Transverse colon (tissue), 4 donors: ENCODE measurements around the gene KRT35. TPM values are rescaled to one million over a fixed set of nuclear protein-coding genes. Genes with fewer than 3 reads are reported as not detected.

Experiments
- DNase-seq: peaks from one replicate; pipeline ENCODE4 v3.0.0-alpha.2; 2019
- H3K27ac ChIP-seq, 4 donors: fragments of 200-600 bp; sonication (generic); 2 replicates each; pipeline ENCODE4 v1.5.1; 2016 to 2018; ENCODE audit warnings: inconsistent platforms in 4 of 4
- H3K27me3 ChIP-seq: fragments of 200-600 bp; sonication (generic); 2 replicates; pipeline ENCODE4 v1.5.1; 2017; ENCODE audit warnings: inconsistent platforms
- H3K36me3 ChIP-seq, 4 donors: fragments of 200-600 bp; sonication (generic); 2 replicates each; pipeline ENCODE4 v1.5.1; 2017 to 2019; ENCODE audit warnings: inconsistent platforms in 4 of 4
- H3K4me1 ChIP-seq, 4 donors: fragments of 200-600 bp; sonication (generic); 2 replicates each; pipeline ENCODE4 v1.5.1; 2017 to 2020; ENCODE audit warnings: inconsistent platforms in 4 of 4
- H3K4me3 ChIP-seq, 4 donors: fragments of 200-600 bp; sonication (generic); 1 replicate in 1 of 4; 2 replicates in 3 of 4; pipeline versions ENCODE4 v1.5.1 to v1.6.1; 2017 to 2019; ENCODE audit warnings: inconsistent platforms in 4 of 4
- H3K9me3 ChIP-seq, 2 donors: fragments of 200-600 bp; sonication (generic); 2 replicates each; pipeline ENCODE4 v1.5.1; 2017 to 2019; ENCODE audit warnings: inconsistent platforms in 2 of 2
- CTCF ChIP-seq, 5 experiments: fragments of 200-600 bp in 3 of 5; fragments of 450-650 bp in 2 of 5; sonication (generic) in 3 of 5; IDR thresholded peaks; 1 replicate in 2 of 5; 2 replicates in 3 of 5; pipeline ENCODE4 v1.5.1; 2016 to 2017; ENCODE audit warnings: antibody characterized with exemption in 5 of 5, inconsistent platforms in 3 of 5, mild to moderate bottlenecking in 2 of 5, moderate library complexity in 1 of 5
- EP300 ChIP-seq: sonication (generic); formaldehyde crosslinking; IDR thresholded peaks from one replicate; pipeline ENCODE4 v1.6.1; 2017; ENCODE audit warnings: antibody characterized with exemption, low read depth
- POLR2A ChIP-seq: fragments of 450-650 bp; IDR thresholded peaks from one replicate; pipeline ENCODE4 v1.6.1; 2016; ENCODE audit warnings: antibody characterized with exemption, mild to moderate bottlenecking, moderate library complexity
- POLR2AphosphoS5 ChIP-seq, 3 donors: sonication (generic); formaldehyde crosslinking; IDR thresholded peaks; one replicate each; pipeline ENCODE4 v1.6.1; 2016; ENCODE audit warnings: antibody characterized with exemption in 3 of 3
- WGBS, 2 donors: methylation state at CpG; one replicate each; pipeline ENCODE4 v1.1.5; 2018; ENCODE audit warnings: low coverage in 1 of 2; 5-methylcytosine and 5-hydroxymethylcytosine counted together
- in situ Hi-C, 4 donors: fragments of 200-750 bp; cut with MboI; loops; one replicate each; pipeline versions ENCODE4 v1.15.0 to v1.15.1; 2017; ENCODE audit warnings: low sequenced_read_pairs in 3 of 4, low pct_ligation_motif_present in 1 of 4, low pct_unique_long_range_greater_than_20kb in 1 of 4
- intact Hi-C: fragments of 100-400 bp; cut with DNase I; formaldehyde crosslinking; loops from one replicate; pipeline ENCODE4 v1.15.1; 2023; ENCODE audit warnings: low total_unique reads
- total RNA-seq, 4 donors: library from RNA; depleted of rRNA; stranded (reverse); fragments of >200 nt; gene quantifications; one replicate each; pipeline ENCODE4 v1.1.0, GENCODE V29; 2016

The KRT35 gene
- total RNA-seq, 4 donors from 2014 or later: not detected

DNA sequence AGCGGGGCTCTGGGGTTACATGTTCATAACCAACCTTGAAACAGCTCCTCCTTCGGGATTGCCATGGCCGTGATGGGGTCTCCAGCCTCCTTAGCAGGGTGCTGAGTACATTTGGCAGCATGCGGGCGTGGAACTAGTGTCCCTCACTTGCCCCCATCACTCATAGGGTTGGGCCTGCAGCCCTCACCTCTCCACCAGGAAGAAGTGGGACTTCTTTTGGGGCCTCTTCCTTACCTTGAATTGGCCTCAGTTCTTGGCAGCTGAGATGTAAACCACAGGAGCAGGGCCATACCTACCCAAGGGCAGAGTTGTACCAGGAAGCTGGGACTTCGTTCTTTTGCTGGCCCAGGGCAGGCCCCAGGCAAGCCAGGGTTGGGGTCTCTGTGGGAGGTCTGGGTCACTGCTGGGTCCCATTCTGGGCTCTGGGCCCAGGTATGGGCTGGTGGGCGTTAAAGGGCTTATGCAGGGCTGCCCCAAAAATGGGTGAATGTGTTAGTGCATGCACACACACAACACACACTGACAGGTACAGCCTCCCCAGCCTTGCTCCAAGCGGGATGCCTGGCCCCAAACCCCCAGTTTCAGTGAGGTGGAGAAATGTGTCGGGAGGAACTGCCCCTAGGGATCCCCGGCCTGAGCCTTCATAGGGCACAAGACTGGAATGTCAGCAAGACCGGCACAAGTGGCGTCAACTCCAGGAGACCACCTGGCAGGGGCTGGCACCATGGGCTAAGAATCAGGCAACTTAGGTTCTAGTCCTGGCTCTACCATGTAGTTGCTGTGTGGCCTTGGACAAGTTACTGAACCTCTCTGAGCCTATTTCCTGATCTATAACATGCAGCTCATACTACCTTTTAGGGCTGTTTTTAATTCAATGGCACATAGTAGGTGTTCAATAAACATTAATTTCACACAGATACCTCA is 41.6 kb upstream of the KRT35 start:
- Histone ChIP-seq H3K4me1 (peaks cover 9 to 52% (median 36%) of the 10 kb centered on the region in 4 donors), H3K9me3 (no peaks in the 10 kb centered on the region), H3K27ac (peak overlapping the region; percentile 81 to 92 (median 82)), H3K27me3 (peaks cover 8% of the 10 kb centered on the region), H3K4me3 (no peak overlapping the region), H3K36me3 (no peaks in the 10 kb centered on the region)
- TF ChIP-seq POLR2A: peak; percentile 39
- no peak for TF ChIP-seq EP300
- no peak for TF ChIP-seq CTCF (IDR thresholded peaks at IDR 0.05)
- peak in 1 of 3 donors; percentile 27 for TF ChIP-seq POLR2AphosphoS5 (IDR thresholded peaks at IDR 0.05)
- intact Hi-C loops (no loop called here), in situ Hi-C loops (no loop called here)
- peak; percentile 50 for DNase-seq
- 60 to 74% methylated on average over 1 to 11 of the region's 12 CpGs for WGBS, 2 donors

DNA sequence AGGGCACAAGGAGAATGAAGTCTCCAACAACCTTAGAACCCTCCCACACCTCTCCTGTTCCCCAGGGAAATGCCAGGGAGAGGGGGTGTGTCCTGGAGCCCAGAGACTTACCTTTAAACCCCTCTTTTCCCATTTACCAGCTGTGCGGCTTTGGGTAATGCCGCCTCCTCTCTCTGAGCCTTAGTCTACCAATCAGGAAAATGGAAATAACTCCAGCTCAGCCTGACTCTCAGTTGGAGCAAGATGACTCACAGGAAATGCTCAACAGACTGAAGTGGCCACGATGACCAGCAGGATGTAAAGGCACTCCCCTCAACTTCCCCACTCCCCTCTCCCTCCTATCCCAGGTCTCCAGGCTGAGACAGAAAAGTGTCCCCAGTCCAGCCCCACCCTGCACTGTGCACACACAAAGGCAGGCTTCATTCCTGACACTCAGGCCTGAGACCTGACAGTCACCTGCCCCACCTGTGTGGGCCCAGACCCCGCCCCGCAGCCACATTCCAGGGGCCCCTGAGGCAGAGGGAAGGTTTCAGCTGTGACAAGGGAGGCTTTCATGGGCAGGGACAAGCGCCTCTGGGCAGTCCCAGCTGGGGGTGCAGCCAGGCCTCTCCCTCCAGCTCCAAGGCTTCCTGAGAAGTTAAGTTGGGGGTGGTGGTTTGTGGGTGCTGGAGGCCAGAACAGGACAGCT is 40.8 kb upstream of the KRT35 start:
- no peaks in the 10 kb centered on the region for H3K36me3 ChIP-seq
- H3K27me3 ChIP-seq: no peaks in the 10 kb centered on the region
- intact Hi-C loops: no loop called here
- H3K4me1 ChIP-seq: peaks cover 9 to 52% (median 35%) of the 10 kb centered on the region in 4 donors
- H3K4me3 ChIP-seq: no peak overlapping the region
- peak; percentile 88 for DNase-seq
- in situ Hi-C loops: no loop called here
- peak overlapping the region; percentile 81 to 92 (median 82) for H3K27ac ChIP-seq
- 36% methylated on average over 3 of the region's 6 CpGs; no CpG with 5 or more reads in 1 of the 2 donors for WGBS, 2 donors
- no peaks in the 10 kb centered on the region for H3K9me3 ChIP-seq
- TF ChIP-seq POLR2A (peak; percentile 64), POLR2AphosphoS5 (IDR thresholded peaks at IDR 0.05) (peak in 2 of 3 donors; percentile 56 to 72), EP300 (peak; percentile 47), CTCF (IDR thresholded peaks at IDR 0.05) (peak in 2 of 5 experiments; percentile 31 to 54)

DNA sequence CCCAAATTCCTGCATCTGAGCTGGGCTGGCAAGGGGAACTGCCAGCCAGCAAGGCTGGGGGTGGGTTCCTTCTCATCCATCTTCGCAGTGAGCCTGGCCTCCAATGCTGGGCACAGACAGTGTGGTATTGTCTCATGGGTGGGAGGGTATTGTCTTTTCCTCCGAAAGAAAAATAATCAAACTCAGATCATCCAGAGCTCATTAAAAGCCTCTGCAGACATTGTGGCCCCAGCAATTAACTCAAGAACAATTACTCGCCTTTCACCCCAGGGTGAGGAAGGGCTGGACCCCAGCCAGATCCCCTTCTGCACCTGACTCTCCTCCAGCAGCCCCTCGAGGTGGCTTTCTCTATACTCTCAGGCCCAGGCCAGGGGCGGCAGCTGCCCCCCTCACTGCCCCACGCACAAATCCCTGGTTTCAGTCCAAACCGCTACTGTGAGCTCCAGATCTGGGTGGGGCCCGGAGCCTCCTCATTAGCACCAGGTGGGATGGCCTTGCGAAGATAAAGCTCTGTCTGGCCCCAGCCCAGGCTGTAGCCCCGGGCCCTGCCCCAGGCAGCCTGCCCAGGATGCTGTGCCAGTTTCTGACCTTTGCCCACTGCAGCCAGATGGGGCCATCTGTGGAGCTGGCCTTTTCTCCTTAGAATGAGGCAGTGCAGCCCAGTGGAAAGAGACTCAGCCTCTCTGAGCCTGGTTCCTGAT is 40.0 kb upstream of the KRT35 start:
- WGBS, 2 donors: 40 to 41% methylated on average over 3 to 10 of the region's 10 CpGs
- H3K4me3 ChIP-seq: no peak overlapping the region
- in situ Hi-C loops: no loop called here
- no peaks in the 10 kb centered on the region for H3K9me3 ChIP-seq
- peak overlapping the region; percentile 81 to 92 (median 82) for H3K27ac ChIP-seq
- H3K27me3 ChIP-seq: no peaks in the 10 kb centered on the region
- H3K36me3 ChIP-seq: no peaks in the 10 kb centered on the region
- TF ChIP-seq EP300 (no peak), POLR2A (no peak), POLR2AphosphoS5 (IDR thresholded peaks at IDR 0.05) (no peak), CTCF (IDR thresholded peaks at IDR 0.05) (no peak)
- intact Hi-C loops: no loop called here
- peaks cover 9 to 50% (median 35%) of the 10 kb centered on the region in 4 donors for H3K4me1 ChIP-seq
- peak; percentile 79 for DNase-seq
